Posterior cingulate gyrus (tissue), 11 donors: ENCODE measurements around the gene SMPD3.

Experiments
- DNase-seq, 10 donors: peaks; one replicate each; pipeline versions ENCODE4 v3.0.0 to v3.0.0-alpha.2; 2020 to 2021; ENCODE audit warnings: mixed read lengths in 3 of 10
- intact Hi-C: fragments of 100-400 bp; cut with DNase I; formaldehyde crosslinking; loops from one replicate; pipeline ENCODE4 v1.15.1; 2023

Gene SMPD3

GRCh38 chr16:68363658-68364521, 84.4 kb downstream of the SMPD3 start:
- DNase-seq = peak in 1 of 10 donors; percentile 62
- intact Hi-C loops = no loop called here

DNA sequence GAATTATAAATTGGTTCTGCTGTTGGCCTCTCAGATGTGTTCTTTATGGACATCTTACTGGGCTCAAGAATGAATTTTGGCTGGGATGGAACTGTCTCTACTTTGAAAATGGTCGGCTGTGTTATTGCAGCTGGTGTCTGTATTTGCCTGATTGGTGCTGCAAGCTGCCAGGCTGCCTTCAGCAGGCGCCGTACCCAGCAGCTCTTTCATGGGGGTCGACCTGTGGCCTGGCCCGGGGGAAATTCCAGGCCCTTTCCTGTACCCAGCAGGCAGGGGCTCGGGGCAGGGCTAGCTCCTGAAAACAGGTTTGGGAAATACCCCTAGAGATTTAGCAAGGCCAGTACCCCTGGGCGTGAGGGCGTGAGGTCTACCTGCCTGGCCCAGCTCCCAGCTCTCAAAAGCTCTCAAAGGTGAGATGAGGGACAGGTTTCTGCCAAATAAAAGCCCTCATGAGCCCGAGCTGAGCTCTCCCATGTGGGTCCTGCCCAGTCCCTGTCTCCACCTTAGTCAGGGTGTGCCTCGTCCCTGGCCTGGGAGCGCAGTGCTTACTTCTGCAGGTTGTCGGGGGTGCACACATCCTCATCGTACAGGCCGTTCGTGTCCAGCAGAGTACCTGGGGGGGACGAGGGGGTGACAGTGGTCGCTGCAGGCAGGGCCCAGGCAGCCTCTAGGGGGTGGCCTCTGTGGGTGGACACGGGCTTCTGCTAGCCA, 85.2 kb downstream of the SMPD3 start:
- intact Hi-C loops = no loop called here
- peak in 1 of 10 donors; percentile 59 for DNase-seq

GRCh38 chr16:68362262-68362913, 85.9 kb downstream of the SMPD3 start:
- peak in 1 of 10 donors; percentile 71 for DNase-seq
- intact Hi-C loops = no loop called here

- peak in 1 of 10 donors; percentile 75 for DNase-seq
- intact Hi-C loops = no loop called here
Observed at GRCh38 chr16:68361485-68361884, 86.8 kb downstream of the SMPD3 start.

DNA sequence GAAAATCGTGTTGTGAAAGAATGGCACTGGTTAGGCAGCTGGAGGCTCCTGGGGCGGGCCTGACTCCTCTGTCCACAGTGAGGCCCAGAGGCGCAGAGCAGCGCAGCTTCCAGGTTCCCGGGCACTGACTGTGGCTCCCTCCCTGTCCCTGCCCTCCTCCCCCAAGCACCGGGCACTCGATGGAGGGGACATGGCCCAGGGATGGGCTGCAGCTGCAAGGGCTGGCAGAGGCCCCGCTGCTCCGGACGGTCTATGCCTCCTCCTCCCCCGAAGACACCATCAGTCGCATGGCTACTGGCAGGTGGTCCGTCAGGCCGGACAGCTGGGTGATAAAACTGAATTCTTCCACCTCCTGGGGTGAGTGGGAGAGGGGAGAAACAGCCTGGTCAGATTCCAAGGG, 87.4 kb downstream of the SMPD3 start:
- peak in 6 of 10 donors; percentile 29 to 91 (median 41) for DNase-seq

DNA sequence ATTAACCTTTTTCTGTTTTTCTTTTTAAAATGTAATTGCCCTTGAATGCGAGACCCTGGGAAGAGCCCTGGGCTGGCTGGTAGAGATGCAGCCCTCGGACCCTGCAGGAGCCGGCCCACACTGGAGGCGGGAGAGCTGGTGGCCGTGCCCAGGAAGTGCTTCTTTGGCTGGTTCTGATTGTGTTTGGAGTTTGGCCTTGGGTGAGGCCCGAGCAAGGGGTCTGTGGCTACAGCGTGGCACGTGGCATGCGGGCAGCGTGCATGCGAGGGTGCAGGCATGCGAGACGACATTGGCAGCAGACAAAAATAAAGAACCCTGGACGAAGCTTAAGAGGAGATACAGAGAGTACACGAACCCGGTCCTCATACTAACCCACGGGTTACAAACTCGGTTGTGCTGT, 87.8 kb downstream of the SMPD3 start:
- peak in 2 of 10 donors; percentile 29 to 67 for DNase-seq
- intact Hi-C loops = no loop called here

More for the DNA sequence above, 87.4 kb downstream of the SMPD3 start:
- intact Hi-C loops = no loop called here

DNA sequence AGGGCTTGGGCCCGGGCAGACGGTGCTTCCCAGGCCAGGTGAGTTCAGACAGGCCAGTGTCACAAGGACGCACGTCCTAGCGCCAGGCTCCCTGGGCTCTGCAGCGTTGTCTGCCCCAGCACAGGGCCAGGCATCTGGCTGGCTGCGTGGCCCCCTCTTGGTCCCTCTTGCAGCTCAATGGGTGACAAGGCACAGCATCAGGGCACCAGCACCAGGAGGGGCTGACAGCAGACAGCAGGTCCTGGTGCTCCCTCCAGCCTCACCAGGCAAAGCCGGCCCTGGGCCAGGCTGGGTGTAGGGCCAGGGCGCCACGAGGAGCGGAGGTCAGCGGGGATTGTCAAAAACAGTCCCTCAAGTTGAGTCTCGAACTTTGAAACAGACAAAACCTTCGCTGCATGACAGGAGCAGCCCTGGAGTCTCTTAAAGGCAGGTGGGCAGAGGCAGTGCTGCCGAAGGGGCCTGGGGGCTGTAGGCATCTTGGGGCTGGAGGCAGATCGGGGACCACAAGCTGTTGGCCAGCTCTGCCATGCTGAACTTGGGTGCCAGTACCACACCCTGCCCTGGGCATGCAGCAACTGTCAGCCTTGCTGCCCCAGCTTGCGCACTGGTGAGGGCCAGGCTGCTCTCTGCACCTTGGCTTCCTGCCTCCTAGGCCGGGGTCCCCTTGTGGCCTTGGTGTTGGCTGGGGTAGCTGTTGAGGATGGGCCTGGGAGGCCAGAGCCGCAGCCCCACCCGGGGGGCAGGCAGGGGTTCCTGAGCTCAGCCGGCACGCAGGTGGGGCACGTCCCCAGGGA, 88.7 kb downstream of the SMPD3 start:
- DNase-seq = peak in 2 of 10 donors; percentile 65
- intact Hi-C loops = no loop called here

DNA sequence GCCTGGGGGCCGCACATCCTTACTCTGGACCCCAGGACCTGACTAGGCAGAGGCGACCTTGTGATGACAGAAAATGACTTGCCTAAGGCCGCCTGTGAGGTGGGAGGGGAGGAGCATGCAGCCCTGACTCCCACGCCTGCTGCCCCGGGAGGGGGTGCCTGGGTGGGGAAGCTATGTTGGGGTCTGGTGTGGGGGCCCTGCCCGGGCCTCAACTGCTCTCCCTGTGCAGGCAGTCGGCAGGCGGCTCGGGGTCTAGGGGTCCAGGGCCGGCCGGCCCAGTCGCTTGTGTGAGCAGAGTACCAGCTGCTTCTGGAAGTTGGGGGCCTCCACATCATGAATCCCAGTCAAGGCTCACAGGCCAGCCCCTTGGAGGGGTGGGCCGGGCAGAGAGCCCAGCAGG, 89.4 kb downstream of the SMPD3 start:
- intact Hi-C loops = no loop called here
- peak in 2 of 10 donors; percentile 67 to 76 for DNase-seq

- DNase-seq = peak in 2 of 10 donors; percentile 58 to 59
- intact Hi-C loops = no loop called here
Observed at GRCh38 chr16:68357923-68358322, 90.4 kb downstream of the SMPD3 start.

DNA sequence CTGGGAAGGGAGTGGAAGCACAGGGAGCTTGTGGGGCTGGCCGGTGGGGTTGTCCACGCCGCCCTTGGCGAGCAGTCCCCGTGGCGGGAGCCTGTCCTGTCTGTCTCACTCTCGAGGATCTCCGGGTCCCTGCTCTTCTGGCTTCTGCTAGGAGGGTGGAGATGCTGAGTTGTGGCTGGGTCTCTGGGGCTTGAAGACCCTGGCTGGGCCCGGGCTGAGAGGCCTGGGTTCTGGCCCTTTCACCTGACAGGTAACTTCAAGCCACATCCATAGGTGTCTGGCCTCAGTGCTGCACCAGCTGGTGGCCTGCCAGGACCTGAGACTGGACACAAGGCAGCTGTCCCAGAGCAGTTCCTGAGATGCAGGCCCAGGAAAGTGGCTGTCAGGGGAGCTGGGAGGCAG, 90.8 kb downstream of the SMPD3 start:
- intact Hi-C loops = no loop called here
- DNase-seq = peak in 2 of 10 donors; percentile 57 to 83

DNA sequence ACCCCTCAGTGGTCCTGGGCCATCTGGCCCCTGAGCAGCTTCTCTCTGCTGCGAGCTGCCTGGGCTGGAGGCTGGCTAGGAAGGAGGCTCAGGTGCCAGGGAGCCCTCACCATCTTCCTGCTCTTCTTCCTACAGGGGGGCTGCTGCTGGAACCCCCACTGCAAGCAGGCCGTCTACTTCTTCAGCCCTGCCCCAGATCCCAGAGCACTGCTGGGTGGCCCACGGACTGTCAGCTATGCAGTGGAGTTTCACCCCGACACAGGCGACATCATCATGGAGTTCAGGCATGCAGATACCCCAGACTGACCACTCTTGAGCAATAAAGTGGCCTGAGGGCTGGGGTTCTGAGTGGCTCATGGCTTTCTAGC, 91.4 kb downstream of the SMPD3 start:
- intact Hi-C loops = no loop called here
- peak in 3 of 10 donors; percentile 32 to 53 (median 35) for DNase-seq

DNA sequence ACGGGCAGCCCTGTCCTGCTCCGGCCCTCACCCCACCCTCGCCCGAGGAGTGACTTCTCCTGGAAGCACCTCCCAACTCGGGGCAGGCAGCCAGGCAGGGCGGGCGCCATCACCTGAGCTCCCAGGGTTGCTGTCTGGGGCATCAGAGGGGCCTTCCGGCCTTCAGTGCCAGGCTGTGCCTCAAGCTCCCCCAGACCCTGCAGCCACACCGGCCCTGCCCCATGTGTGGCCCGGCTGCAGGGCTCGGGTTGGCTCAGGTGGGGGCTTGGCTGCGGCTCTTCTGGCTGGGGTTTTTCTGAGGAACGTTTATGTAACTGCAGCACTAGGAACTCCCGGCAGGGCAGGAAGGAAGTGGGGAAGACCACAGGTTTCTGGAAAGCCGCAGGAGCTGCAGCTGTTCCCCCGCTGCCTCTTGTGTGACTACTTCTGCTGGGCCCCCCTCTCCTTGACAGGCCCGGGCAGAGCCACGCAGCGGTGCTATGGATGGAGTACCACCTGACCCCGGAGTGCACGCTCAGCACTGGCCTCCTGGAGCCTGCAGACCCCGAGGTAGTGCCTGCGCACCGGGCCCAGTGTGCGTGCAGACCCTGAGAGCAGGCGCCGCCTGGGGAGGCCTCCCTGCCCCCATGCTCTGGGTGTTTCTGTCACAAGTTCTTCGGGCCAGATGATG, 91.9 kb downstream of the SMPD3 start:
- DNase-seq = peak in 3 of 10 donors; percentile 76 to 89 (median 88)
- intact Hi-C loops = no loop called here

DNA sequence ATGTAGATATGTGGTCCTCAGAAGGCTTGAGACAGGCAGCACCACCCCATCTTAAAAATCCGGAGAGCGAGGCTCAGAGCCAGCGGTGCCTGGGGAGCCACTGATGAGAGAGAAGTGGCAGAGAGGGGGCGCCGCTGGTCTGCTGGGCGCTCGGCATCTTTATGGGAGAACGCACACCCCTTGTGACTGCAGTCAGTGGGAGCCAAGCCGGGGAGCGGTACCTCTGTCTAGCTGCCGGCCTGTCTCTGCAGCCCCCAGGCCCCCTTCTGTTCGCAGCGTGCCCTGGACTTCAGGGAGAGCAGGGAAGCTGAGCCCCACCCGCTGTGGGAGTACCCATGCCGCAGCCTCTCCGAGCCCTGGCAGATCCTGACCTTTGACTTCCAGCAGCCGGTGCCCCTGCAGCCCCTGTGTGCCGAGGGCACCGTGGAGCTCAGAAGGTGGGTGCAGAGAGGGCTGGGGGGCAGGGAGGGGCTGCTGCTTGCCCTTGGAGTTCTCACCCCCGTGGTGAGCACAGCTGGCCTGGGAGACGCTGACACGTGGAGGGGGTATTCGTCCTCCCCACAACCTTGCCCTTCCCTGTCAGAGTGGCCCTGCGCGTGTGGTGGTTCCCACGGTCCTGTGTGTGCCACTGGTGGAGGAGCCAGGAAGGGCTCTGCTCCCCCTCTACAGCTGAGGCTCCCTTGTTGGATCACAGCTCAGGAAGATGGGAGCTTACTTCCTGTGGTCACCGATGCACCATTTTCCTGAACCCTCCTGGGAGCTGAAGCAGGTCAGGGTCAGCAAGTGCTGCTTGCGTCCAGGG, 92.7 kb downstream of the SMPD3 start:
- intact Hi-C loops = no loop called here
- peak in 3 of 10 donors; percentile 75 to 87 (median 82) for DNase-seq

- intact Hi-C loops = no loop called here
- DNase-seq = peak in 2 of 10 donors; percentile 27 to 72
Observed at GRCh38 chr16:68354816-68355215, 93.5 kb downstream of the SMPD3 start.

DNA sequence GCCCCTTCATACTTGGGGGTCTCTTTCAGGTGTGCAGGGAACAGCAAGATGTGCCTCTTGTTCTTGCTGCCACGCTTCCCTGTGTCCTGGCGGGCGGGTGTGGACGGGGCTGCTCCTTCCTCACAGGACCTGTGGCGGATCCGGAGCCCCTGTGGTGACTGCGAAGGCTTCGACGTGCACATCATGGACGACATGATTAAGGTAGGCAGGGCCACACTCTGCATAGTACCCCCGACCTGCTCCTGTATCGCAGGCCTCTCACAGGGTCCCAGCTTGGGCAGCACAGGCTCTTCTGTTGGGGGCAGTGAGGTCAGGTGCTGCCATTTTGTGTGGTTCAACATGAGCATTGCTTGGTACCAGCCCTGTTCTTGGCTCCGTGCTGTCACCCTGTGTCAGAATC, 94.9 kb downstream of the SMPD3 start:
- intact Hi-C loops = no loop called here
- peak in 3 of 10 donors; percentile 31 to 62 (median 50) for DNase-seq

- intact Hi-C loops = no loop called here
- DNase-seq = peak in 3 of 10 donors; percentile 53 to 61 (median 55)
Observed at GRCh38 chr16:68351991-68352431, 96.3 kb downstream of the SMPD3 start.

GRCh38 chr16:68351463-68351862, 96.8 kb downstream of the SMPD3 start:
- intact Hi-C loops = no loop called here

GRCh38 chr16:68350813-68351350, 97.4 kb downstream of the SMPD3 start:
- intact Hi-C loops = no loop called here
- peak in 1 of 10 donors; percentile 63 for DNase-seq

More at GRCh38 chr16:68351463-68351862, 96.8 kb downstream of the SMPD3 start:
- DNase-seq = peak in 3 of 10 donors; percentile 52 to 76 (median 59)
